ENCODE results near the gene KNOP1. TPM values are rescaled to one million over a fixed set of nuclear protein-coding genes. Genes with fewer than 3 reads are reported as not detected.

Gene KNOP1
- total RNA-seq, 1 donor from 2014 or later = 46.5 TPM

DNA sequence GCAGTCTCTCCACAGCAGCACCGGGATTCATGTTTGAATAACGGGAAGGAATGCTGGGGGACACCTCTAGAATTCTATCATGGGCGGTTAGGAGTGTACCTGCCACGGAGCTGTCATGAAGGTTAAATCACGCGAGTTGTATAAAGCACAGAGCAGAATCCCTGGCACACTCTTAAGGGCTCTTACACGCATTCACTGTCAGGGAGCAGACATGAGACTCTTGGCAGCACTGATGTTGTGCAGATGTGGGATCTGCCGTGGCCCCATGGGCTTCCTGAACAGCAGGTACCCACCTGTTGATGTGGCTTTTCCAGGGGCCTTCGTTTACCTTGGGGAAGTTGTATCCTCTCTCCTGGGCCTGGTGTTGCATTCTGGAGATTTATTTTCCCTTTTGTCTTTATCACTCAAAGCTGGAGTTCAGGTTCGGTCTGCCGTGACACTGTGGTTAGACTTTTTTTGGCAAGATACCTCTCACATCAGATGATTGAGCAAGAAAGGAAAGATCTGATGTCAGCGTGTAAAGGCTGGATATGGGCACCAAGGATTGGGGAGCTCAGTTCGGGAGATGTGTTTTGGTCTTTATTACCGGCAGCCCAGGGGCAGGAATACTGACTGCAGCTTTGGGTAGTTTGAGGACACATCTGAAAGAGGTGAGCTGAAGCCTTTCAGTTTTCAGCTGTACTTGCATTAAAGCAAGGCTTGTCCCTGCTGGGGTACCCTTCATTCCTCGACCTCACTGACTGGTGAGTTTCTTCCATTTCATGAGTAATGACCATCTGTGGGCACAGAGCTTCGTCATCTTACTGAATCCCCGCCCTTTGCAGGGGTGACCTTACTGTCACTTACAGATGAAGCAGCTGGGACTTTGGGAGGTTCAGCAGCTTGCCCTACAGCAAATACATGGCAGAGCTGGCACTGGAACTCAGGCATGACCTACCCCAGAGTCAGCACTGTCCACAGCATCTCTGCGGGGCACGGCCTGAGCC, 19.3 kb downstream of the KNOP1 start:
- Mint-ChIP-seq H3K4me3 (no peak overlapping the region), H3K4me1 (peaks cover 24% of the 10 kb centered on the region), H3K9me3 (no peaks in the 10 kb centered on the region), H3K36me3 (peaks cover 42% of the 10 kb centered on the region), H3K27me3 (ENCODE audit: low read depth) (no peaks in the 10 kb centered on the region), H3K27ac (no peak overlapping the region)
- TF ChIP-seq, protein P1, sequence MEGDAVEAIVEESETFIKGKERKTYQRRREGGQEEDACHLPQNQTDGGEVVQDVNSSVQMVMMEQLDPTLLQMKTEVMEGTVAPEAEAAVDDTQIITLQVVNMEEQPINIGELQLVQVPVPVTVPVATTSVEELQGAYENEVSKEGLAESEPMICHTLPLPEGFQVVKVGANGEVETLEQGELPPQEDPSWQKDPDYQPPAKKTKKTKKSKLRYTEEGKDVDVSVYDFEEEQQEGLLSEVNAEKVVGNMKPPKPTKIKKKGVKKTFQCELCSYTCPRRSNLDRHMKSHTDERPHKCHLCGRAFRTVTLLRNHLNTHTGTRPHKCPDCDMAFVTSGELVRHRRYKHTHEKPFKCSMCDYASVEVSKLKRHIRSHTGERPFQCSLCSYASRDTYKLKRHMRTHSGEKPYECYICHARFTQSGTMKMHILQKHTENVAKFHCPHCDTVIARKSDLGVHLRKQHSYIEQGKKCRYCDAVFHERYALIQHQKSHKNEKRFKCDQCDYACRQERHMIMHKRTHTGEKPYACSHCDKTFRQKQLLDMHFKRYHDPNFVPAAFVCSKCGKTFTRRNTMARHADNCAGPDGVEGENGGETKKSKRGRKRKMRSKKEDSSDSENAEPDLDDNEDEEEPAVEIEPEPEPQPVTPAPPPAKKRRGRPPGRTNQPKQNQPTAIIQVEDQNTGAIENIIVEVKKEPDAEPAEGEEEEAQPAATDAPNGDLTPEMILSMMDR (IDR thresholded peaks at IDR 0.05; ENCODE audit: unreplicated experiment) = no peak
- no peak for DNase-seq (ENCODE audit: low spot score in 2 of 2, unreplicated experiment in 2 of 2)

DNA sequence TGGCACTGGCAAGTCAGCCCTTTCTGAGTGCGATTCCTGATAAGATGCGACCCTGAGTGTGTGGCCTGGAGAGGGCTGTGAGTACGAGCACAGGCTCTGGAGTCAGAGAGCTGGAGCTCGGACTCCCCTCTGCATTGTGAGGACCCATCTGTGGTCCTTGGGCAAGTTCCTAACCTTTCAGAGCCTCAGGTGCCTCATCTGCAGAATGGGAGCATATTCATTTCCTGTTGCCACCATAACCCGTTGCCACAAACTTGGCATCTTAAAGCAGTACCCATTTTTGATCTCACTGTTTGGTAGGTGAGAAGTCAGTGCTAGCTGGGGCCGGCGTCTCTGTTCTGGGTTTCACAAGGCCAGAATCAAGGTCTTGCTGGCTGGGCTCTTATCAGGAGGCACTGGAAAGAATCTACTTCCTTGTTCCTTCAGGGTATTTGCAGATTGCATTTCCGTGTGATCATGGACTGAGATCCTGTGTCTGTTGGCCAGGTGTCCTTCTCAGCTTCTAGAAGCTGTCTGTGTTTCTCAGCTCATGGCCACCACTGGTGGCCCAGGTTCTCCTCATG, 20.2 kb downstream of the KNOP1 start:
- H3K27ac Mint-ChIP-seq = no peak overlapping the region

DNA sequence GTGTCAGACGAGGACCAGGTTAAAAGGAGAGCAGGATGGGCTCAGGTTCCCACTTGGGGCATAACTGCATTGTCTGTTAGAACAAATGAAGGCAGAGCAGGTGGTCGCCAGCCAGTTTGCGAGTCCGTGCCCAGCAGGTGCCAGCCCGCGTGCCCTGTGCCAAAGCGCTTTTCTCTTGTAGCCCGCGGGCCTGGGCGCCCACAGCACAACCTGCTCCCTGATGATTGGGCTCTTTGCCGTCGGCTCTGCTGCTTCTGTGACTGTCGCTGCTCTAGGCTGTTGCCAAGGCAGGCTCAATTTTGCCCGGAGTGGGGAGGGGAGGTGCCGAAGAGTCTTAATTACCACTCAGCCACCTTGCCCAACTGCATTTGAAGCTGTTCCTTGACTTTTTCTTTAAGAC, 21.1 kb downstream of the KNOP1 start:
- TF ChIP-seq, protein P1 (IDR thresholded peaks at IDR 0.05; ENCODE audit: unreplicated experiment) = no peak
- peak overlapping the region; percentile 36 for H3K27ac Mint-ChIP-seq

More for the DNA sequence above, 20.2 kb downstream of the KNOP1 start:
- no peak overlapping the region for H3K4me3 Mint-ChIP-seq
- no peaks in the 10 kb centered on the region for H3K27me3 Mint-ChIP-seq (ENCODE audit: low read depth)
- peaks cover 37% of the 10 kb centered on the region for H3K36me3 Mint-ChIP-seq
- H3K9me3 Mint-ChIP-seq = no peaks in the 10 kb centered on the region
- TF ChIP-seq, protein P1 (IDR thresholded peaks at IDR 0.05; ENCODE audit: unreplicated experiment) = no peak
- no peak for DNase-seq (ENCODE audit: low spot score in 2 of 2, unreplicated experiment in 2 of 2)
- H3K4me1 Mint-ChIP-seq = peaks cover 24% of the 10 kb centered on the region

DNA sequence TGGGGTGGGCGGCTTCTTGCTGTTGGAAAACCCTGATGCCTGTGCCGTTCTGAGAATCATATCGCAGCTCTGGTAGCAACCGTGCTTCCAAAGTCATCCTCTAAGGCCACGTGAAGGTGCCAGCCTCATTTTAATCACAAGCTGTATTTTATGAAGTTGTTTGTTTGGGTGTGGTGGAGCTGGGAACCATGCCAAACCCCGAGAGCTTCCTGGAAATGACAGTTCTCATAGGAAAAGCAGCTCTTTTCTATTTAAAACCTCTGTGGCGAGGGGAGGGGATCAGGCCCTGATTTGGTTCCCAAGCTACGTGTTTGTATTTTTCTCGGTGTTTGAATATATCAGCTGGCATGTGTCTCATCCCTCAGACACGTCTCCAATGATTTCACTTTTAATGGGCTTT, 21.7 kb downstream of the KNOP1 start:
- H3K4me1 Mint-ChIP-seq = peaks cover 24% of the 10 kb centered on the region
- H3K9me3 Mint-ChIP-seq = no peaks in the 10 kb centered on the region
- no peak overlapping the region for H3K4me3 Mint-ChIP-seq
- peak overlapping the region; percentile 36 for H3K27ac Mint-ChIP-seq
- no peaks in the 10 kb centered on the region for H3K27me3 Mint-ChIP-seq (ENCODE audit: low read depth)
- no peak for DNase-seq (ENCODE audit: low spot score in 2 of 2, unreplicated experiment in 2 of 2)
- H3K36me3 Mint-ChIP-seq = peaks cover 36% of the 10 kb centered on the region
- TF ChIP-seq, protein P1 (IDR thresholded peaks at IDR 0.05; ENCODE audit: unreplicated experiment) = no peak

More for the DNA sequence above, 21.1 kb downstream of the KNOP1 start:
- Mint-ChIP-seq H3K36me3 (peaks cover 35% of the 10 kb centered on the region), H3K4me3 (no peak overlapping the region), H3K9me3 (no peaks in the 10 kb centered on the region), H3K4me1 (peaks cover 24% of the 10 kb centered on the region), H3K27me3 (ENCODE audit: low read depth) (no peaks in the 10 kb centered on the region)
- no peak for DNase-seq (ENCODE audit: low spot score in 2 of 2, unreplicated experiment in 2 of 2)

DNA sequence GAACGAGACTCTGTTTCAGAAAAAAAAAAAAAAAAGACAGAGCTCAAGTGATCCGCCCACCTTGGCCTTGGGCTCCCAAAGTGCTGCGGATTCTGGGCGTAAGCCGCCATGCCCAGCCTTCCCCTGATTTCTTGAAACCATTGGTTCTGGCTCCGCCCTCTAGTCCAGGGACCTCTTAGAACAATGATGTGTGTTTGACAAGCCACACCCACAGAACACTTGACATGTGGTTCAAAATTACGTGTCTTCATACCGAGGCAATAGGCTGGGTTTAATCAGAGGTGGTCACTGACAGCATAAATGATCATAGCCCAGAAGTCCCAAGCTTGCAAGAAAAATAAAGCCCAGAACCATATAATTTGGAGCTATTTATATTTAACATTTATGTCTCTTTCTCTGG, 23.0 kb downstream of the KNOP1 start:
- no peak overlapping the region for H3K4me3 Mint-ChIP-seq
- no peak for DNase-seq (ENCODE audit: low spot score in 2 of 2, unreplicated experiment in 2 of 2)
- peaks cover 12% of the 10 kb centered on the region for H3K4me1 Mint-ChIP-seq
- no peak overlapping the region for H3K27ac Mint-ChIP-seq
- H3K9me3 Mint-ChIP-seq = no peaks in the 10 kb centered on the region
- no peaks in the 10 kb centered on the region for H3K27me3 Mint-ChIP-seq (ENCODE audit: low read depth)
- TF ChIP-seq, protein P1 (IDR thresholded peaks at IDR 0.05; ENCODE audit: unreplicated experiment) = no peak
- peaks cover 33% of the 10 kb centered on the region for H3K36me3 Mint-ChIP-seq
